GM21619 (cell line): ENCODE measurements around the gene SAPCD1.

Source experiments
- ATAC-seq: cut with Tn5 transposase; IDR thresholded peaks from one replicate; pipeline ENCODE4 v1.9.1; 2021; ENCODE audit not compliant: unreplicated experiment

SAPCD1 gene

DNA sequence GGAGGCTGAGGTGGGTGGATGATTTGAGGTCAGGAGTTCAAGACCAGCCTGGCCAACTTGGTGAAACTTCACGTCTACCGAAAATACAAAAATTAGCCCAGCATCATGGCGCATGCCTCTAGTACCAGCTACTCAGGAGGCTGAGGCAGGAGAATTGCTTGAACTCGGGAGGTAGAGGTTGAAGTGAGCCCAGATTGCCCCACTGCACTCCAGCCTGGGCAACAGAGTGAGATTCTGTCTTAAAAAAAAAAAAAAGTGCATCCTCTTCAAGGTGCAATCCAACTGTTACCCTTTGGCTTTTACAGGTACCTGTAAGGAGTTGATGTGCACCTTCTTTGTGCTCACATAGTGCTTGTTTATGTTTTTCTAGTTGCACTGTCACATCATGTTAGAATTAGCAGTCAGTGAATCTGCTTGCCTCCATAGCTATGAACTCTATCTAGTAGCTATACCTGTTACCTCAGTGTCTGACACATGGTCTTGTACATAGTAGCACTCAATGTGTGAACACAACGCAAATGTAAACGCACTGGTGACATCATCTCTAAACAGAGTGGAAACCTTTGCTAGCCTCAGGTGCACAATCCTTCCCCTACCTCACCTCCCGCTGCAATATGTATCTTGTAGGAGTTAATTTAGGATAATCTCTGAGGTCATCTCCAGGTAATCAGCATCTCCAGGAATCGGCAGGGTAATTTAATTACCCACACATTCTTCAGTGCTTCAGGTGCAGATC is 13.0 kb upstream of the SAPCD1 start:
- no peak for ATAC-seq

DNA sequence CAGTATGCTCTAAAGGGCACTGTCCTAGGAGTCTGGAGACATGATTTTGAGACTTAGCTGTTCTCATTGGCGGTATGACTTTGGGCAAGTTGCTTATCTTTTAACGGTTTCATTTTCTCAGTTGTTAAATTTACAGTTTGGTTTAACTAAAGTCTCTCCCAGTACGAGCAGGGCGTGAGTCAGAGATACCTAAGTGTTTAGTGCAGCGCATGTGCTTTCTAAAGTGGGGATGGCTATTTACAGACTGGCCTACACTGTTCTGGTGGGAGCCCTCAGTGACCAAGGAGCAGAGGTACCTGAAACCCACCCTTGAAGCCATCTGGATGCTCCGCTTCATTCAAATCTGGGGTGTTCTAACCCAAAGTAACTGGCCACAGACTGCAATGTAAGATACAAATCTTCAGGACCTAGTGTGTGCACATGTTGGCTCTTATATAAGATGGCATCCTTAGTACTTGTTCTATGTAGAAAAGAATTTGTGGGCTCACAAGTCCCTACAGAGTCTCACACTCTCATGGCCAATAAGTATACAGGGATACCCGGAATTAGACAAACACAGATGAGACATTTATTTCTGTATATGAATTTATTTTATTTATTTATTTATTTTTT is 11.9 kb upstream of the SAPCD1 start:
- ATAC-seq, result no peak

DNA sequence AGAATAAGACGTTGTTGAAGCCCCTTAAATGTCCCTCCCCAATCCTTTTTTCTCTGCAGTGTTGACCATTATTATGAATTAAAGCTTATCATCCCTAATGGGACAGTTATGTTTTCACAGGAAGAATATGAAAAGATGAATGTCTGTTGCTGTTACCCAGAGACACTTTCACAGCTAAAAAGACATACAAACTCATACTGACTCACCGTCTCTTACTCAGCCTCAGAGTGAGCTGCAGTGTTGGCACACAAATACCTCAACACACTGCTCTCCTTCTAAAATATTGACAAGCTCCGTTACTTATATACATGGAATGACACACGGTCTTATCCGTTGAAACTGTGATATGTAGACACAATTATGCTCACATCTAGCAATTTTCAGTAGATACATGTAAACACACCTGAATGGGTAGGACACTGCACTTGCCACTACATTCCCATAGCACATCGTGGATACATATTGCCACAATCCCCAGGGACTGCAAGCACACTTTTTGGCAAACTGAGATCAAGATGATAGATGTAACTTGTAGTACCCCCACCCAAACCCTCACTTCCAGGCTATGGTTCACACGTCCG is 9.6 kb upstream of the SAPCD1 start:
- ATAC-seq, result no peak

DNA sequence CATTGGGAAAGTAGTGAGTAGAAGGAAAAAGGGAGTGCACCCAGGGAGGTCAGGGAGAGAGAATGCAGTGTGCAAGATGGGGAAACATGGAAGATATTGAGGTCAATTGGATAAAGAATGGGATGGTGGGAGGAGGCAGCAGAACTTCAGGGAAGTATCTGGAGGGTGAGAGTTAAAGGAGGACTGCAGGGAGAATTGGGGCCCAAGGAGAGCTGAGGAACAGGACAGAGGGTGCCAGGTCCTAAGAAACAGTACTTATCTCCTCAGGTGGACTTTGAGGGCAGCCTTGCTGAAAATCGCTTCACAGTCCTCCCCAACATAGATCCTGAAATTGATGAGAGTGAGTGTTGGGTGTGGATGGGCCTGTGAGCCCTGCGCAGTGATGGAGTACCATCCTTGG is 4.2 kb upstream of the SAPCD1 start:
- no peak for ATAC-seq

DNA sequence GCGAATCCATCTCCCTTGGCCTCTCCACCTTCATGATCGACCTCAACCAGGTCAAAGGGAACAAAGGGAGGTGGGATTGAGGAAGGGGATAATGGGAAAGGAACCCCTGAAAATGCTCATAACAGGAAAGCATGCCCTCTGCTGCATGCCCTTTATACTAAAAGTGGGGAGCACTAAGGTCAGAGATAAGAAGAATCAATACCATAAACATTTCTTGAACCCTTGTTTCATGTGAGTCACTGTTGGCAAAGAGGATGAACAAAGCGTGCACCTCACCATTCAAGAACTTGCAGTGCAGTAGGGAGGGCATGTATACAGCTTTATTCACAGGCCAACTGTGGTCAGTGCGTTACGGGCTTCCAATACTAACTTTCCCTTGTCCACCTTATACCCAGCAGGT is 1.7 kb upstream of the SAPCD1 start:
- ATAC-seq, result no peak

DNA sequence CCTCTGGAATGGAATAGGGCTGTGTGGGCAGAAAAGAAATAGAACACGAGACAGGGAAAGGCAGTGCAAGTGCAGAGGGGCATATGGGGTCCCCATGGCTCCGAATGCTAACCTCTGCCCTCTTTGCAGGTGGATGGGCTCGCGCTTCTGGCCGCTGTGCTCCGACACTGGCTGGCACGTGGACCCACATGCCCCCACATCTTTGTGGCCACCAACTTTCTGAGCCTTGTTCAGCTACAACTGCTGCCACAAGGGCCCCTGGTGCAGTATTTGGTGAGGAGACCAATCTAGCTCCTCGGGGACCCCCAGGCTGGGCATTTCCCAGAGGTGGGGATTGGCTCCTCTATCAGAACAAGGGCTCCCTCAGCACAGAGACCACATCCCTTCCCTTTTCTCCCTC is 1.1 kb upstream of the SAPCD1 start:
- ATAC-seq, result no peak

DNA sequence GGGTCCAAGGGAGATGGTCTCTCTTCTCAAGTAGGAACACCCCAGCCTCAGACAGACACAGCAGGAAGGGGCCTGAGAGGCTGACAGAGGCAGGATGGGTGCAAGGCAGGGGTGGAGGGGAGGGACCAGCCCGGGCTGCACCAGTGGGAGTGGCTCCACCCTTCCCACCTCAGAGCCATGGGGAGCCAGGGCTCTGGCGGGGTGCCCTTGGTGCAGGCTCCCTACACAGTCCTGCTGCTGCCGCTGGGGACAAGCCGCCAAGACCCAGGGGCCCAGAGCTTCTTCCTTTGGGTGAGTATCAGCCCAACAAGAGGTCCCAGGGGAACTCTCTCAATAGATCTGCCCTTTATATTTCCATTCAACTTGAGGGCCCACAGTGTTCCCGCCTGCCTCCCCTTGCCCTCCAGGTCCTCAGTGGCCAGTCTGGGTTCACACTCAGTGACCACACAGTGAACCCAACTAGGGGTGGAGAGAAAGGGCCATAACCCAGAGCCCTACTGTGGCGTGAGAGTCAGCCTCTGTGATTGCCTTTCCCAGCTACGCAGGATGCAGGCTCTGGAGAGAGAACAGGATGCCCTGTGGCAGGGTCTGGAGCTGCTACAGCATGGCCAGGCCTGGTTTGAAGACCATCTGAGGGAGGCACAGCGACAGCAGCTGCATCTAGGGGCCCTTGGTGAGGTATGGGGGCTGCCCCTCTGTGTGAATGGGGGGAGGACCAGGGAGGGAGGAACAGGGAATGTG is 592 bp downstream of the SAPCD1 start:
- no peak for ATAC-seq

DNA sequence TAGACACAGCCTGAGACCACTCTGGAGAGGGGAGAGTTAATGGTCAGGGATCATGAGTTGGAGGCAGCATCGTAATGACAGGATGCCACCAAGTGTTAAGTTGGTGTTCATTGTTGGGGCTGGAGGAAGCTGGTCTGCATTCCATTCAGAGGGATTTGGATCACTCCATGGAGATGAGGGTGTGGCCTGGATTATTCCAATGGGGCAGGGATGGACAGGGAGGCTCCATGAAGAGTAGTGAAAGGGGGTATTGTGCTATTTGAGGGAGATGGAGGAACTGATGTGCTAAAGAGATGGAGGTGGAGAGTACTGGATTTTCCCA is 1.1 kb downstream of the SAPCD1 start:
- ATAC-seq, result no peak

DNA sequence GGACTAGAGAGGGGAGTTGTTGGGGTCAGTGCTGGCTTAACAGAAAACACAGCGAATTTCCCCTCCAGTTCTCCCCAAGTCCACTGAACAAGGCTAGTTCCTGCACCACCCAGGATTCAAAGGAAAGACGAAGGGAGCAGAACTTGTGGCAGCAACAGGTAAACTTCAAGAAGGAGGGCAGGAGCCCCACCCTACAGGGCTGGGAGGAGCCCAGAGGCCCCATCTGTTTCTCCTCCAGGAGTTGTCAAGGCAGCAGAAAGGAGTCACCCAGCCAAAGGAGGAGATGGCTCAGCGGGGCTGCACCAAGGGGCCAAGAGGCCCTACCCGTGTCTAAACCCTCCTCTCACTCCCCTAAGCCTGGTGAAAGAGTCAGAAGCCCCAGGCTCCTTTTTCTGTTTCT is 1.7 kb downstream of the SAPCD1 start:
- ATAC-seq, result no peak

DNA sequence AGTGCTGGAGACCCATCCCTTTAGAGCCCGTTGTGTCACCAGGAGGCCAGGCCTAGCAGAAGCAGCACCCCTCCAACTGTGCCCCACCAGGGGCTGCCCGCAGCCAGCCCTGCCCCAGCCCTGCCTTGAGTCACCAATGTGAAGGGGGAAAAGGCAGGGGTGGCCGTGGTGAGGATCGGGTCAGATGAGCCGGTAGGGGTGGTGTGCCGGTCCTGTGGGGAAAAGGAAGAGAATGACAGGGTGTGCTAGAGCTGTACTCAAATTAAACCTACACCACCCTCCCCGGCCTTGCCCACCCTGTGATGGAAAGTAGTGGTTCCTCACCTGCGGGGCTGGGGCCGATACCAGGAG is 3.1 kb downstream of the SAPCD1 start:
- ATAC-seq, result no peak

DNA sequence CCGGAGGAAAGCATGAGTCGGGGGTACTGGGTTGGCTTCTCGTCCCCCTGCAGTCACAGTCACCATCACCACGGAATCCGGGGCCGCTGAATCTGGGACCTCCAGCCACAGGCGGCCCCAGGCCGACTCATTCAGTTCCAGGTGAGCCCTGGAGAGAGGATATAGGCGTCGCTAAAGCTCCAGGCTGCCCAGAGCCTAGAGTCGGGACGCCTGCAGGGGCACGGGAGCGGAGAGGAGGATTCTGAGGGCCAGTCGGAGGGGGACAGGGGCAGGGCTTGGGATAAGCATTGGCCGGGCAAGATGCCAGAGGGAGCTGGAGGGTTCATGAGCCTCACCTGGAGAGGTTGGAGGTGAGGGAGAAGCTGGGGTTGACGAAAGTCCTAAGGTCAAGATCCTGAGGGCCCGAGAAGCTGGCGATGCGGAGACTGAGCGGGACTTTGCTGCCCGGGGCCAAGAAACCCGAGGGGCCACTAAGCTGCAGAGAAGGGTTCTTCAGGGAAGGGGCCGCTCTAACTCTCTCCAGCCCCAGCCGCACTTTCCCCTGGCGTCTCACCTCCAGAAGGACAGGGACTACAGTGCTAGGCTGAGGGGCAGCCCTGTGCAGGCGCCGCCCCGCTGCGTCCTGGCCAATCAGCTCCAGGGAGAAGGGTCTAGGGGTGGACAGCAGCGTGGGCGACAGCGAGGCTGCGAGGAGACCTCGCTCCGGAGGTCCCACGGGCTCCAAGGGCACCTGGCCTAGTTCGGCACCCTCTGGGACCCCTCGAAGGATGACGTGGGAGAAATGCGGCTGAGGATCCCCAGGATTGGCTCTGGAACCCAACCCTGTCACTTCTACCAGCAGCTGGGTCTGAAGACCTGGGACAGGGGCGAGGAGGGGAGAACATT is 3.7 kb downstream of the SAPCD1 start:
- ATAC-seq, result no peak

DNA sequence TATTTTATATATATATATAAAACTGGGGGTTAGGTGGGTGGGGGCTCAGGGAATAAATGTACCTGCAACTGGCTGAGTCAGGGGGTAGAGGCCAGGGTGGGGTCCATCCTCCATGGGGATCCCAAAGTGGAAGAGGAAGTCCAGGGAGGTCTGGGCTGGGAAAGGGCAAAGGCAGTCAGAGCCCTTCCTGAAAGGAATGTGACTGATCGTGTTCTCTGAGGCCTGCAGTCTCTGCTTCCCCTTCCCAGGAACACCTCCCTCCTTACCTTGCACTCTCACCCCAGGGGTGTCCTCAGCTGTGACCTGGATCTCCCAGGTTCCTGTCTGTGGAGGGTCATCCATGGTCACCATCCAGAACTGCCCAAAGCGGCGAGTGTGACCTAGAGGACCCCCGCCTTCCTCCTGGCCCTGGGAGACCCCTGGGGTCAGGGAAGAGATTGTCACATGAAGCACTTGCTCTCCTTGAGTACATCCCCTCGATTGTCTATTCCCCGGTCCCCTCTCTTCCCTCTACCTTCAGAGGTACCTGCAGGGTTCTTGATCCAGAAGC is 4.7 kb downstream of the SAPCD1 start:
- no peak for ATAC-seq

DNA sequence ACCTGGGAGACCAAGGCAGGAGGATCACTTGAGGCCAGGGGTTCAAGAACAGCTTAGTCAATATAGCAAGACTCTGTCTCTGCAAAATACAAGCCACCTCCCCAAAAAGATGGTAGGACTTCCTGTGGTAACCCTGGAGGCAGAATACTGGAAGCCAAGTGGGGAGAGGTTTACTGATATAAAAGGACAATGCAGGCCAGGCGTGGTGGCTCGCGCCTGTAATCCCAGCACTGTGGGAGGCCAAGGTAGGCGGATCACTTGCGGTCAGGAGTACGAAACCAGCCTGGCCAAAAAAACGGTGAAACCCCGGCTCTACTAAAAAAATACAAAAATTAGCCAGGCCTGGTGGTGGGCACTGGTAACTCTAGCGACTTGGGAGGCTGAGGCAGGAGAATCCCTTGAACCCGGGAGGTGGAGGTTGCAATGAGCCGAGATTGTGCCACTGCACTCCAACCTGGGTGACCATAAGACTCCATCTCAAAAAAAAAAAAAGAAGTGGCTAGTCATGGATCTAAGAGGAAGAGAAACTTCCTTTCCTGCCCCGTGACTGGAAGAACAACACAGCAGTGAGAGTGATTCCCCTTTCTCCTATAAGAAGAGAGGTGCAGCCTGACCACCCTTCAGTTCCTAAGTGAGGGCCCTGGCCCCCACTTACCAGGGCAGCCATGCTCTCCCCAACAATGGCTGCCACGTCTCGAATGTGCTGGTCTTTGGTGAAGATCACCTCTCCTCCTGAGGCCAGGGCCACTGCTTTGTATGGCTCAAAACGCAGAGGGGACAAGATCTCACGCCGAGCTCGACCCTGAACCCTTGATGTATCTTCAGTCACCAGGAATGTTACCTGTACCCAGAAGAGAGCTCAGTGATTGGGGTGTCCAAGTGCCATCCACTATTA is 6.2 kb downstream of the SAPCD1 start:
- no peak for ATAC-seq

DNA sequence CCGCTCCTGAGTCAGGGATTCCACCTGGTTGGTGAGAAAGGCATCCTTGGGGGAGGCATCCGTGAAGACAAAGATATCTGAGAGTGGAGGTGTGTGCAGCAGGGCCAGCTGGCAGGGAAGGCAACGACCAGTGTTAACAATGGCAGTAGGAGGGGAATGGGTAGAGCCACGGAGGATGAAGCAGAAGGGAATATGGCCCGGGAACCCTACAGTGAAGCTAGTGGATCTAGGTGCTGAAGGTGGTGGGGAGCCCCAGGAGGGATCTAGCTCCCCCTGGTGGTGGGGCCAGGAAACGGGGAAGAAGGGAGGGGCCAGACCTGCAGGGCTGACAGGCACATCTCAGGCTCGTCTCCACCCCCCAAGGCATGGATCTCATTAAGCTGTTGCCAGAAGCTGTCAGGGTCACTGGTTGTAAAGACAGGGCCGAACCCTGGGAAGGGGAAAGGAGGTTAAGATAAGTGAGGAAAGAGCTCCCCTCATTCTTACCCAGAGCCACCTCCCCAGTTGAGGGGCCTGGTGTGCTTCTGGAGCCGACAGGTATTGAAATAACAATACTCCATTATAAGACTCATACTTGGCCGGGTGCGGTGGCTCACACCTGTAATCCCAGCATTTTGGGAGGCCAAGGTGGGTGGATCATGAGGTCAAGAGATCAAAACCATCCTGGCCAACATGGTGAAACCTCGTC is 7.4 kb downstream of the SAPCD1 start:
- ATAC-seq, result no peak

DNA sequence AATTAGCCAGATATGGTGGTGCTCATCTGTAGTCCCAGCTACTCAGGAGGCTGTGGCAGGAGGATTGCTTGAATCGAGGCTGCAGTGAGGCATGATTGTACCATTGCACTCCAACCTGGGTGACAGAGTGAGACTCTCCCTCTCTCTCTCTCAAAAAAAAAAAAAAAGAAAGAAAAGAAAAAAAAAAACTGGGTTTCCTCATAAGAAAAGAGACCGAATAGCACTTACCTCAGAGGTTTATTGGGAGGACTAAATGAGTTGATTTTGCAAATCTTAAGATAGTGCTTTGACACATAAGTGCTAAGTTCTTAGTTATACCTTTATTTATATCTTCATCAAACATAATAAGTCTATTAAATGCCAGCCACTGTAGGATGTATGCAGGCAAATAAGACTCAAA is 8.4 kb downstream of the SAPCD1 start:
- no peak for ATAC-seq

DNA sequence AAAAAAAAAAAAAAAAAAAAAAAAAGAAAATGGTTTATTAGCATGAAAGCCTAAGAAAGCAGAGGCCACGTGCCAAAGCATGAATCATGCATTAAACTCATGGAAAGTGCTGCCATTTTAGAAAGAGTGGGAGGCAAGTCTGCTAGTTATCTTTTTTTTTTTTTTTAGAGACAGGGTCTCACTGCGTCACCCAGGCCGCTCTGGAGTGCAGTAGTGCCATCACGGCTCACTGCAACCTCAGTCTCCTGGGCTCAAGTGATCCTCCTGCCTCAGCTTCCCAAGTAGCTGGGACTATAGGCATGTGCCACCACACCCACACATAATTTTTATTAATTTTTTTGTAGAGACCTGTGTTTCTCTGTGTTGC is 9.5 kb downstream of the SAPCD1 start:
- ATAC-seq, result no peak

DNA sequence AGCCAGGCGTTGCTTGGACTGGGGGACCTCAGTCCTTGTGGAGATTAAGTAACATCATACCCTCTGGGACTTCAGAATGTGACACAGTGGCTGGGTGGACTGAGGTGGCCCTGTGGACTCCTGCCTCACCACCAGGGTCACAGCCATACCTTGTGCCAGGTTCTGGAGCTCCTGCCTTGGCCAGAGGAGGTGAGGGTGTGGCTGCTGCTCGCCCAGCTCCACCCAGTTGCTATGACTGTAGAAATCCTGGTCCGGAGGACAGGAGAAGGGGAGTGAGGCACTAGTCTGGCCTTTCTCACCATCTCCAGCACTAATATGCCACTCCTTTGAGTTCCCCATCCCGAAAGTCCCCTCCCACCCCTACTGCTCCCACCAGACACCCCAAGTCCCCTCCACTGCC is 12.7 kb downstream of the SAPCD1 start:
- no peak for ATAC-seq

DNA sequence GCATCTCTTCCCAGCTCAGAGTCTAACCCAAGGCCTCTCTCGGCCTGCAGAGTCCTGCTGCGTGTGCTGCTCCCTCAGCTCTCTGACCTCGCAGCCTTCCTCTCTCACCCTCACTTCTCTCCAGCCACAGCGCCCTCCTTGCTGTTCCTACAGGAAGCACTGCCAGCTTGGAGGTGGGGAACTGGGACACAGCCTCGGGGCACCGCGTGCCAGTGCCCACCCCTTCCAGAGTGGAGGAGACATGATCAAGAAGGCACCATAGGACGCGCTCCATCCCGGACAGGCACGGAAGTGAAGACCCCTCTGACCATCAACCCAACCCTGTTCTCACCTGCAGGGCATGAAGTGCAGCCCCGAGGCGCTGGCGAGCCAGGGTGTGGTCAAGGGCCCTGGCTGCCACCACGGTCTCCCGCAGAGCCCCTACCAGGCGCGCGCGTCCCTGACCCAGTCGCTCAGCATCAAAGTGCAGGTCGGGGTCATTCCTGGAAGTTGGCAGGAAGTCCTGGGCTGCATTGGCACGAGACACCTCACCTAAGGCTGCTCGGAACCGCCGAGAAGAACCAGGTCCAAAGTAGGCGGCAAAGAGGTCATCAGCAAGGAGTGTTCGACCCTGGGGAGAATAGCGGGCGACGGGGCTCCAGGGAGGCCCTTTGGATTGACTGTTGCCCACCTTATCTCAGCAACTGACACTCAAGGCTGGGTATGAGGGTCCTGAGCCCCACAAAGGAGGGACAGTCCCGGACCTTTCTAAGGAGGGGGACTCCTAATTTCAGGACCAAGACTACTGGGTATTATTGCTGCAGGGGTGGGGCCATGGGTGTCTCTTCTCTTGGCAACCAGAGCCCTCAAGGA is 13.4 kb downstream of the SAPCD1 start:
- no peak for ATAC-seq
